GM19238 (cell line): Measurements from ENCODE around the gene PPM1L.
A peak's percentile ranks its signal among the peaks of the same experiment; 100 is the strongest.

Source experiments
- DNase-seq: peaks from one replicate; pipeline ENCODE4 v3.0.0; 2011; ENCODE audit warnings: low spot score; ENCODE audit not compliant: insufficient read length

The PPM1L gene

DNA sequence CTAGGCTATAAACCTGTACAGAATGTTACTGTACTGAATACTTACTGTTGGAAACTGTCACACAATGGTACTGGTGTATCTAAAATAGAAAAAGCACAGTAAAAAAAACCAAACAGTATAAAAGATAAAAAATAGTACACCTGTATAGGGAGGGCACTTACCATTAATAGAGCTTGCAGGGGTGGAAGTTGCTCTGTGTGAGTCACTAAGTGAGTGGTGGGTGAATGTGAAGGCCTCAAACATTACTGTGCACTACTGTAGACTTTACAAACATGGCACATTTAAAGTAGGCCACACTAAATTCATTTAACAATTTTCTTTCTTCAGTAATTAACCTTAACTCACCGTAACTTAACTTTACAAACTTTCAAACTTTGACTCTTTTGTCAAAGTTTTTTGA lies 327.1 kb downstream of the PPM1L start:
- DNase-seq: no peak

DNA sequence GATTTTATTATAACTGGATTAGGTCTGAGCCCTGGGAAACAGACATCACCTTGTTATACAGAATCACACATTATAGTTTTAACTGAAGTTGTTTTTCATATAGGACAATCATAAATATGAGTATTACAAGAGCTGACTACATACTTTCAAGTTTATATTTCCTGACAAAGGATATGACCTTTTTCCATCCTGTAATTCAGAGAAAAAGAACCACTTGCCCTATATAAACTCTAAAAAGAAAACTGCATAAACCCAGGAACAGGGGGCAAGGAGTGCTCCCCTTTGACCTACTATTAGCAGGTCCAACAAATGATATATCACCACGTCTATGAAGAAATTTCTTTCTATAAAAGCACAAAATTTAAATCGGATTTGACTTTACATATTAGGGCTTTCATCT lies 328.2 kb downstream of the PPM1L start:
- no peak for DNase-seq

DNA sequence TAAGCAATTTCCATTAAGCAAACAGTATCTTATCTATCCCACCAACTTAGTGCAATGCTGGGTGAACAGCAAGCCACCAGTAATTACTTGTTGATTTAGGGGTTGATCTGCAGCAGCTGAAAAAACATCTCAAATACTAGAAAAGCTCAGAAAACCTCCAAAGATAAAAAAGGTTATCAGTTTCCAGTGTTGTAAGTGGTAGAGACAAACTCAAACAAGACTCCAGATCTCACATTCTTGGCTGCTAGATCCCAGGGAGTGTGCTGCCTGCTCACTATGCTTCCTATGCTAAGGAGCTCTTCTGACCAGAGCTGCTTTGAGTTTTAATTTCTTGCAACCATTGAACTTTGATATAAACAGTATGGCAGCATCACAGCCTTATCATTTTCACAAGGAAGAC lies 337.9 kb downstream of the PPM1L start:
- DNase-seq: no peak

DNA sequence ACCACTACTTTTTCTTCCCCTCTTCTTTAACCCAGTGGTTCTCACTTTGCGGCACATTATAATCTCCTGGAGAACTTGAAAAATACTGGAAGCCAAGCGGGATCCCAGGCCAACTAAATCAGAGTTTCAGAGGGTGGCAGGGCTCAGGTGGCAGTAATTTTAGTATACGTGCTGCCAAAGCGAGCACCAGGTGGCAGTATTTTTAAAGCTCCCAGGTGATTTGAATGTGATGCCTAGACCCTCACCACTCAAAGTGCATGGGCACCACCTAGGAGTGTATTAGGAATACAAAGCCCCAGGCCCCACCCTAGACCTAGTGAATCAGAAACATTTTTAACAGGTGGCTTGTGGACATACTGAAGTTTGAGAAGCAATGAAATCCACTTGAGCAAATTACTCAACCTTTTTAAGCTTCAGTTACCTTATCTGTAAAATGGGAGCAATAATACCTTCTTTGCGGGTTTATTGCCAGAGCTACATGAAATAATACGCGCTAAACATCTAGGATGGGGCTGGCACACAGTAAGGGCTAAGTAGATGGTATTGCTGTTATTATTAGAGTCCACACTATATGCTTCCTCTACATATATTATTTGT lies 340.8 kb downstream of the PPM1L start:
- DNase-seq: no peak

DNA sequence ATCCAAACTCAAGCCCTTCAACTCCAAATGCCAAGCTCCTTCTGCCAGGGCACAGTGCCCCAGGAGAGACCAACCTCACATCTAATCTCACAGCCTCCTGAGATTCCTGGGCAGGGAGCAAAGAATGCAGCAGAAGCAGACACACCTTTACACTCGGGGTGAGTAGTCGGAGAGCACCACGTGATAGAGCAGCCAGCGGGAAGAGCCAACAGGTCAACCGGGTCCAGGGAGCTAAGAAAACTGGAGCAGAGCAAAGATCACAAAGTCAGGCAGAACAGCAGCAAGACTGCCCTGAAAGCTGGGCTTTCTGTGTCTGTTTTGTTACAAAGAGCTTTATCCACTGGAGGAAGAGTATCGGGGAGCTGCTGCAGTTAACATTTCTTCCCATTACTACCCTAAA lies 345.0 kb downstream of the PPM1L start:
- DNase-seq: no peak

DNA sequence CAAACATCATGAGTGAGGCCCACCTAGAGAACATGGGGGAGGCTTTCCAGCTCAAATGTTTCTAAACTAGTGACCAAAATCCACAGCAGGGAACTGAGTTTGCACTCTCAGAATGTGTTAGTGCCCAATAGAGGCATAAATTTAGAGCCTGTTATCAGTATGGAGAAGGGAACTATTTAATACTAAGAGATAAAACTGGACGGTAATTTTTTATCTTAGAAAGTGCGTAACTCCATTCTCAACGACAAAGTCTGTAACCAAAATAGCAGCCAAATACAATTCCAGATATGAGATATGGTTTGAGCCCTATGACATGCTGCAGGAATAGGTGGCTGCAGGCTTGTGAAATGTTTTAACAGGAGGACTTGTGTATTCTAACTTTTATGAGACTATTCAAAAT lies 345.6 kb downstream of the PPM1L start:
- no peak for DNase-seq

DNA sequence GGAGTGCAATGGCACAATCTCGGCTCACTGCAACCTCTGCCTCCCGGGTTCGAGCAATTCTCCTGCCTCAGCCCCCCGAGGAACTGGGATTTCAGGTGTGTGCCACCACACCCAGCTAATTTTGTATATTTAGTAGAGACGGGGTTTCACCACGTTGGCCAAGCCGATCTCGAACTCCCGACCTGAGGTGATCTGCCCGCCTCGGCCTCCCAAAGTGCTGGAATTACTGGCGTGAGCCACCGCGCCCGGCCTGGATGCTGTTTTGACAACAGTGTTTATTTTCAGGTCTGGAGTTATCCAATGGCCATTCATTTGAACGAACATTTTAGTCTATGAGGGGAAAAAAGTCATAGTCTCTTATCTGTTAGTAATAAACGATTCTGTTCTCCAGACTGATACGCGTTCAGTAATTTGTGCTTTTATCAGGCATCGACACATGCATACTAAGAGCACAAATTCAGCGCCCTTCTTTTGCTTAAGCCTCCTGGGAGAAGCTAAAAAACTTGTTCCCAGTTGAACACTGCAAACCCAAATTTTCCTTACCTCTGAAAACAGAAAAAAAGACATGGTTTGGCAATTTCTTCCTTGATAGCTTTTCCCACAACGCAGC lies 347.9 kb downstream of the PPM1L start:
- no peak for DNase-seq

DNA sequence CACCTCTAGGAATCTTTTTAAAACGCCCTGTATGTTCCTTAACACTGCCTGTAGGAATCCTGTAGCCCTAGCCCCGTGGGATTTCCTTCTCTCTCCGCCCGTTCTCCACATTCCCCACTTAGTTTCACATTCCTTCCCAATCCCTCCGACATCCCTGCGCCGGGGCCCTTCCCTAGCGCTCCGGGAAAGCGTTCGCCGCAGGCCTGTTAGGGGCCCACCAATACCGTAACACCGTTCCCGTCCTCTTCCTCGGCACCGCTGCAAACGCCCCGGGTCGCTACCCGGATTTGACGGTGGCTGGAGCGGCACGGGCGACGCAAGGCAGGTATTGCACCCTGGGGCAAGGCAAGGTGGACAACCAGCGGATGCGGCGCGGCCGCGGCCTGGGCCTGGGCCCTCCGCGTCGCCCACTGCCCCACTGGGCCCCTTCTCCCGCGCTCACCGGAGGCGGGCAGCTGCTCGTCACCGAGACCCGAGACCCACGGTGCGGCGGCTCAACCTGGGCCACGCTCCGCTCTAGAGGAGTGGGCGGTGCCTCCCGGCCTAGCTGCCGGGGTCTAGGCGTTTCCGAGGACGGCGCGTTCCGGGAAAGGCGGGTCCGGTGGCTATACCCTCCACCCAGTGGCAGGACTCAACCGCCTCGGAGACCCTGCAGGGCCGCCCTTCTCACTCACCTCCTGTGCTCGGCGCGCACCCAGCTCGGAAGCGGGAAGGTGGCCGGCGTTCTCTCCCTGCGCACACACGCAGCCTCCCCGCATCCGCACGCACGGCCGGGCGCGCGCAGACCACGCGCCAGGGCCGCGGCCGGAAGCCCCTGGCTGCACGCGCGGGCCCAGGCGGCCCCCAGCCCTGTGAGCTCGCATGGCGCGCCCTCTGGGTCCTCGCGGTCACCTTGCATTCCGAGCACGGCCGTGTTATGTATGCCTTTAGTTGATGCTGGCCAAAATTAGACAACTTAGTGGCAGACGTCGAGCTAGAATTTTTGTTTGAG lies 348.8 kb downstream of the PPM1L start, which contains the start of gene B3GALNT1:
Gene B3GALNT1 (minus strand): TSS at position 789 of the 991 bp plus-strand sequence. CDS start 18,595 bp downstream, outside the sequence.
- DNase-seq: peak; percentile 33

DNA sequence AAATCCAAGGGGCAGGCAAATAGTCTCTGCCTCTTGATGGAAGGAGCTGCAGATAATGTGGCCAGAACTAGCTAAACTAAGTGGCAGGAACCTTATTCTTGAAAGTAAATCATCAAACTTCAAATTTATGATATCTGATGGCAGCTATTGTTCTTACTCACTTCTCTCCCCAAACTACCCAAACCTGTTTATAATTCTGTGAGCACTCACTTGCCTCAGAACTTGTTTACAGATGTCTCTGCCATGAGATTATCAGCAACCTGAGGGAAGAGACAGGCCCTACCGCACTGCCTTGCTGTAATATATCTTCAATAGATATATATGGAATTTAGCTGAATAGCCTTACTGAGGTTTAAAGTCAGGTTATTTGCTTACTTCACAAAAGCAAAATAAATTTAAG lies 351.3 kb downstream of the PPM1L start:
- no peak for DNase-seq

DNA sequence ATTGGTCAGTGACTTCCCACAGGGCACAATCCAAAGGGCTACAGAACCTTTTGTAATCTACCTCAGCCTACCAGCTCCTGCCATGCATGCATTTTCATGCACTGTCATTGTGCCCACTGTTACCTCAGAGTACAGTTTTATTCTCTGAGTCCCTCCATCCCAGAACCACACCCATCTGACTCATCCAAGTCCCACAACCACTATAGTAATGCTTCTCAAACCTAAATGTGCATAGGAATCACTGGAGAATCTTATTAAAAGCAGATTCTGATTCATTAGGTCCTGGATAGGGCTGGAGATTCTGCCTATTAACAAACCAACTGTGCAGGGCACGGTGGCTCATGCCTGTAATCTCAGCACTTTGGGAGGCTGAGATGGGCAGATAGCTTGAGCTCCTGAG lies 352.8 kb downstream of the PPM1L start:
- no peak for DNase-seq

DNA sequence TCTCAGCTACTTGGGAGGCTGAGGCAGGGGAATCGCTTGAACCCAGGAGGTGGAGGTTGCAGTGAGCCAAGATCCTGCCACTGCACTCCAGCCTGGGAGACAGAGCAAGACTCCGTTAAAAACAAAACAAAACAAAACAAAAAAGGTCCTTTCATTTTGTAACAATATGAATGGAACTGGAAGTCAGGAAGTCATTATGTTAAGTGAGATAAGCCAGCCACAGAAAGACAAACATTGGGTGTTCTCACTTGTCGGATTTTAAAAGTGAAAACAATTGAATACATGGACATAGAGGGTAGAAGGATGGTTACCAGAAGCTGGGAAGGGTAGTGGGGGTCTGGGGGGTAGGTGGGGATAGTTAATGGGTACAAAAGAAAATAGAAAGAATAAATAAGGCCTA lies 361.6 kb downstream of the PPM1L start:
- no peak for DNase-seq

DNA sequence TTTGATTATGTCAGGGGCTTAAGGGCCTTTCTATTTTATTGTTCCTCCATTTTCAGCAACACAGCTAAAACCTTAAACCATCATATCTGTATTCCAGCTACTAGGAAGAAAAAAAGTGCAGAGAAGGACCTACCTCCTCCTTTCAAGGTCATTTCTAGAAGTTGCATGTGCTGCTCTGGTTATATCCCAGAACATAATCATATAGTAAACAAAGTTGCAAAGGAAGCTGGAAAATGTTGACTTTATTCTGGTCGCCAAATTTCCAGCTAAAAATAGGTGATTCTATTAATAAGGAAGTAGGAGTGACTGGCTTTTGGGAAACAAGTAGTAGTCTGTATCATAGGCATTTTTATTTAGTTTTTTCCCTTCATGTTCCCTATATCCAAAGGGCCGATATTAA lies 370.5 kb downstream of the PPM1L start:
- DNase-seq: no peak
